ENCODE data around the gene TRIM8.
A peak's percentile ranks its signal among the peaks of the same experiment; 100 is the strongest.

DNA sequence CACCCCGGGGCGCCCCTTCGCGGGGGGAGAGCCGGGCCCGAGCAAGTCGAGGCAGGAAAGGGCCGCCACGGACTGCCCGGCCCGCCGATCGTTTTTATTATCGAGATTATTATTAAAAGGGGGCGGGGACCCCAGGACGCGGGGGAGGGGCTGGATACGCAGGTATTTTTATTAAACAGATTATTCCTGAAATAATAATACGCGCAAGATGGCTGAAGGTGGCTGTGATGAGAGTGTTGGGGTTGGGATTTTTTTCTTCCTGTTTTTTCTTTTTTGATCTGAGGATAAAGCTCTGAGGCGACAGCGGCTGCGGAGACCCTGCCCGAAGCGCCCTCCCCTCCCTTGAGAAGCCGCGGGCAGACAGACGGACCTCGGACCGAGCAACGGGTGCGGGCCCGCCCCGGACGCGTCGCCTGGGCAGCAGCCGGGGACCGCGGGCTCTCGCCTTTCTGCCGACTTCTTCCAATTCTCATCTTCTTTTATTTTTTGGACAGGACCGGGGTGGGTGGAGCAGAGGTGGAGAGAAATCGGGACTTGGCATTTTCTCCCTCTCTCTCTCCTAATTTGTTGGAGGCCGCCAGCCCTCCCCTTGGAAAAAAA lies 1.4 kb upstream of the TRIM8 start:
- TF ChIP-seq POLR2A (IDR thresholded peaks at IDR 0.05) (peak; percentile 68), EP300 (IDR thresholded peaks at IDR 0.05) (no peak)
- TF ChIP-seq, protein P1, sequence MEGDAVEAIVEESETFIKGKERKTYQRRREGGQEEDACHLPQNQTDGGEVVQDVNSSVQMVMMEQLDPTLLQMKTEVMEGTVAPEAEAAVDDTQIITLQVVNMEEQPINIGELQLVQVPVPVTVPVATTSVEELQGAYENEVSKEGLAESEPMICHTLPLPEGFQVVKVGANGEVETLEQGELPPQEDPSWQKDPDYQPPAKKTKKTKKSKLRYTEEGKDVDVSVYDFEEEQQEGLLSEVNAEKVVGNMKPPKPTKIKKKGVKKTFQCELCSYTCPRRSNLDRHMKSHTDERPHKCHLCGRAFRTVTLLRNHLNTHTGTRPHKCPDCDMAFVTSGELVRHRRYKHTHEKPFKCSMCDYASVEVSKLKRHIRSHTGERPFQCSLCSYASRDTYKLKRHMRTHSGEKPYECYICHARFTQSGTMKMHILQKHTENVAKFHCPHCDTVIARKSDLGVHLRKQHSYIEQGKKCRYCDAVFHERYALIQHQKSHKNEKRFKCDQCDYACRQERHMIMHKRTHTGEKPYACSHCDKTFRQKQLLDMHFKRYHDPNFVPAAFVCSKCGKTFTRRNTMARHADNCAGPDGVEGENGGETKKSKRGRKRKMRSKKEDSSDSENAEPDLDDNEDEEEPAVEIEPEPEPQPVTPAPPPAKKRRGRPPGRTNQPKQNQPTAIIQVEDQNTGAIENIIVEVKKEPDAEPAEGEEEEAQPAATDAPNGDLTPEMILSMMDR (IDR thresholded peaks at IDR 0.05), result no peak

All from ovary (tissue), 3 donors.